T47D (cell line): ENCODE results near the gene SYCP1.
"Not testable (repeated sequence)": the region's sequence is repeated elsewhere in the genome, so short reads cannot be mapped to it uniquely, and the experiment has no call there.

ENCODE experiments used
- DNase-seq, 2 experiments: peaks; one replicate each; pipeline versions ENCODE4 v3.0.0 to v3.0.0-alpha.2; 2011 to 2012; ENCODE audit warnings: low read depth in 1 of 2, low spot score in 1 of 2
- JUND ChIP-seq: IDR thresholded peaks from 2 replicates; pipeline ENCODE4 v1.6.1; 2012; ENCODE audit warnings: low read depth
- in situ Hi-C: cut with HindIII; loops from 2 replicates; pipeline ENCODE4 v1.10.0; 2016; ENCODE audit warnings: low sequenced_read_pairs, low pct_unique_long_range_greater_than_20kb

The SYCP1 gene

GRCh38 chr1:114854693-114855320 is at the start of gene SYCP1:
SYCP1 (plus strand) TSS chr1:114854863; CDS start chr1:114855465, 602 bp downstream.
- in situ Hi-C loops = no loop called here
- DNase-seq = no peak
- no peak for TF ChIP-seq JUND

GRCh38 chr1:114819869-114820268 is 34.8 kb upstream of the SYCP1 start:
- TF ChIP-seq JUND = no peak
- DNase-seq = no peak
- in situ Hi-C loops = no loop called here

- DNase-seq = no peak
- in situ Hi-C loops = no loop called here
- TF ChIP-seq JUND = no peak
These were observed 34.3 kb upstream of the SYCP1 start for GRCh38 chr1:114820392-114820791.

- no peak for TF ChIP-seq JUND
- DNase-seq = no peak
- in situ Hi-C loops = no loop called here
These were observed 32.7 kb upstream of the SYCP1 start for GRCh38 chr1:114821978-114822377.

- TF ChIP-seq JUND = no peak
- no peak for DNase-seq
- in situ Hi-C loops = no loop called here
These were observed 26.4 kb upstream of the SYCP1 start for GRCh38 chr1:114828251-114828650.

- DNase-seq, in situ Hi-C loops: not testable (repeated sequence)
These were observed 24.6 kb upstream of the SYCP1 start for GRCh38 chr1:114830075-114830474.

GRCh38 chr1:114831276-114831994 is 23.2 kb upstream of the SYCP1 start:
- no peak for TF ChIP-seq JUND
- in situ Hi-C loops = no loop called here
- DNase-seq = no peak

GRCh38 chr1:114832057-114832456 is 22.6 kb upstream of the SYCP1 start:
- DNase-seq = no peak
- in situ Hi-C loops = no loop called here
- no peak for TF ChIP-seq JUND

- no peak for TF ChIP-seq JUND
- in situ Hi-C loops = no loop called here
- no peak for DNase-seq
These were observed 21.2 kb upstream of the SYCP1 start for GRCh38 chr1:114833421-114833820.

GRCh38 chr1:114844270-114844669 is 10.4 kb upstream of the SYCP1 start:
- in situ Hi-C loops = no loop called here
- no peak for TF ChIP-seq JUND
- no peak for DNase-seq

- no peak for DNase-seq
- TF ChIP-seq JUND = no peak
- in situ Hi-C loops = no loop called here
These were observed 1.1 kb upstream of the SYCP1 start for GRCh38 chr1:114853584-114853983.

- no peak for TF ChIP-seq JUND
- in situ Hi-C loops = no loop called here
- no peak for DNase-seq
These were observed 6.7 kb downstream of the SYCP1 start for GRCh38 chr1:114861384-114861783.

- no peak for DNase-seq
- TF ChIP-seq JUND = no peak
- in situ Hi-C loops = no loop called here
These were observed 37.7 kb downstream of the SYCP1 start for GRCh38 chr1:114892194-114892918.
